NCI-H2196 treated with DMSO at 0.1 percent for 48 hours (cell line): ENCODE results near the gene WSCD2.

Source experiments
- DNase-seq: peaks from one replicate; lab custom pipeline; 2025; ENCODE audit not compliant: unreplicated experiment; lab: John Stamatoyannopoulos, UW

WSCD2 gene

GRCh38 chr12:108126212-108126611, 2.9 kb upstream of the WSCD2 start:
- no peak for DNase-seq

- no peak for DNase-seq
Observed at GRCh38 chr12:108126990-108127501, 2.0 kb upstream of the WSCD2 start.

- DNase-seq, result no peak
Observed at GRCh38 chr12:108127654-108128053, 1.4 kb upstream of the WSCD2 start.

- DNase-seq, result no peak
Observed at GRCh38 chr12:108128221-108129016, 669 bp upstream of the WSCD2 start.

- no peak for DNase-seq
Observed at GRCh38 chr12:108131035-108131434, 1.9 kb downstream of the WSCD2 start.

GRCh38 chr12:108131657-108132126, 2.6 kb downstream of the WSCD2 start:
- DNase-seq, result no peak

- DNase-seq, result no peak
Observed at GRCh38 chr12:108133482-108133881, 4.4 kb downstream of the WSCD2 start.

- no peak for DNase-seq
Observed at GRCh38 chr12:108134744-108135143, 5.7 kb downstream of the WSCD2 start.

GRCh38 chr12:108135627-108136026, 6.5 kb downstream of the WSCD2 start:
- DNase-seq, result no peak

GRCh38 chr12:108136697-108137096, 7.6 kb downstream of the WSCD2 start:
- no peak for DNase-seq

GRCh38 chr12:108139454-108139853, 10.4 kb downstream of the WSCD2 start:
- no peak for DNase-seq

- no peak for DNase-seq
Observed at GRCh38 chr12:108140501-108140900, 11.4 kb downstream of the WSCD2 start.

- DNase-seq, result no peak
Observed at GRCh38 chr12:108141600-108142130, 12.6 kb downstream of the WSCD2 start.

- DNase-seq, result no peak
Observed at GRCh38 chr12:108143144-108143543, 14.1 kb downstream of the WSCD2 start.

GRCh38 chr12:108144080-108144479, 15.0 kb downstream of the WSCD2 start:
- no peak for DNase-seq

- DNase-seq, result no peak
Observed at GRCh38 chr12:108145011-108145410, 15.9 kb downstream of the WSCD2 start.

GRCh38 chr12:108146035-108146893, 17.2 kb downstream of the WSCD2 start:
- no peak for DNase-seq

GRCh38 chr12:108147279-108147678, 18.2 kb downstream of the WSCD2 start:
- no peak for DNase-seq

GRCh38 chr12:108148521-108149074, 19.5 kb downstream of the WSCD2 start:
- DNase-seq, result no peak

GRCh38 chr12:108150436-108150835, 21.3 kb downstream of the WSCD2 start:
- no peak for DNase-seq

- no peak for DNase-seq
Observed at GRCh38 chr12:108151533-108152169, 22.6 kb downstream of the WSCD2 start.
